PC-9 (cell line): ENCODE results near the gene ADGRV1. TPM values are rescaled to one million over a fixed set of nuclear protein-coding genes. Genes with fewer than 3 reads are reported as not detected.
A peak's percentile ranks its signal among the peaks of the same experiment; 100 is the strongest.

ENCODE experiments used
- BruUV-seq: library from RNA; stranded (reverse); fragments of 400-500 nt; replicated peaks from 2 replicates; lab custom pipeline; 2021; lab: Mats Ljungman, UMichigan
- CTCF ChIA-PET: fragments of 300-600 bp; sonication (Branson Sonifier 250); formaldehyde crosslinking; loops from one replicate; lab custom pipeline; 2022; ENCODE audit warnings: antibody characterized with exemption; lab: Charles Lee
- POLR2A ChIA-PET: fragments of 300-600 bp; sonication (Branson Sonifier 250); formaldehyde crosslinking; loops from one replicate; lab custom pipeline; 2022; ENCODE audit warnings: antibody characterized with exemption; ENCODE audit not compliant: unreplicated experiment; lab: Charles Lee
- DNase-seq, 2 experiments: peaks; one replicate each; pipeline versions ENCODE4 v3.0.0 to v3.0.0-alpha.2; 2015 to 2022; ENCODE audit warnings: mixed read lengths in 1 of 2
- H2AFZ ChIP-seq: fragments of 200-600 bp; sonication (generic); 2 replicates; pipeline ENCODE4 v1.8.1; 2017; ENCODE audit warnings: antibody characterized with exemption
- H3F3A ChIP-seq: fragments of 200-600 bp; sonication (generic); 2 replicates; pipeline ENCODE4 v1.8.1; 2017; ENCODE audit warnings: antibody characterized with exemption, mild to moderate bottlenecking, low read depth; ENCODE audit not compliant: insufficient read depth
- H3K27ac ChIP-seq: fragments of 200-600 bp; sonication (generic); 2 replicates; pipeline ENCODE4 v1.6.1; 2016; ENCODE audit warnings: mixed run types
- H3K27me3 ChIP-seq: fragments of 200-600 bp; sonication (generic); 2 replicates; pipeline ENCODE4 v1.6.1; 2016; ENCODE audit warnings: low read depth, mixed run types; ENCODE audit not compliant: insufficient read depth
- H3K36me3 ChIP-seq: fragments of 200-600 bp; sonication (generic); 2 replicates; pipeline ENCODE4 v1.6.1; 2016; ENCODE audit warnings: low read depth, mixed run types
- H3K4me1 ChIP-seq: fragments of 200-600 bp; sonication (generic); replicated peaks from 2 replicates; pipeline ENCODE4 v1.6.1; 2016; ENCODE audit warnings: mixed run types; ENCODE audit not compliant: insufficient read depth
- H3K4me2 ChIP-seq: fragments of 200-600 bp; sonication (generic); 2 replicates; pipeline ENCODE4 v1.6.1; 2017; ENCODE audit warnings: mixed run types
- H3K4me3 ChIP-seq: fragments of 200-600 bp; sonication (generic); 2 replicates; pipeline ENCODE4 v1.6.1; 2016; ENCODE audit warnings: mixed run types
- H3K79me2 ChIP-seq: fragments of 200-600 bp; sonication (generic); 2 replicates; pipeline ENCODE4 v1.6.1; 2017; ENCODE audit warnings: low read depth, mixed run types
- H3K9me2 ChIP-seq: fragments of 200-600 bp; sonication (generic); 2 replicates; pipeline ENCODE4 v1.8.1; 2017; ENCODE audit warnings: mild to moderate bottlenecking; ENCODE audit not compliant: insufficient read depth
- H3K9me3 ChIP-seq: fragments of 200-600 bp; sonication (generic); 2 replicates; pipeline ENCODE4 v1.8.1; 2016; ENCODE audit warnings: low read depth; ENCODE audit not compliant: insufficient read depth
- H4K20me1 ChIP-seq: fragments of 200-600 bp; sonication (generic); 2 replicates; pipeline ENCODE4 v1.8.1; 2017; ENCODE audit not compliant: insufficient read depth
- EZH2 ChIP-seq: fragments of 200-600 bp; sonication (generic); IDR thresholded peaks from 2 replicates; pipeline ENCODE4 v1.8.0; 2017; ENCODE audit warnings: antibody characterized with exemption, low read depth
- intact Hi-C: fragments of 100-400 bp; cut with micrococcal nuclease; formaldehyde crosslinking; loops from one replicate; pipeline ENCODE4 v1.10.0; 2022; ENCODE audit not compliant: unreplicated experiment
- total RNA-seq: library from RNA; stranded (reverse); gene quantifications from 2 replicates; pipeline ENCODE4 v1.2.3, GENCODE V29; 2021
- TF ChIP-seq, protein P1 (sequence below): fragments of 200-600 bp; sonication (generic); conservative IDR thresholded peaks from 2 replicates; pipeline ENCODE4 v1.6.1; 2017; ENCODE audit warnings: mixed run types, antibody characterized with exemption, mild to moderate bottlenecking, moderate library complexity

ADGRV1 gene
- total RNA-seq, 1 experiment from 2014 or later, result 1.0 TPM

GRCh38 chr5:90912476-90912875, 353.9 kb downstream of the ADGRV1 start:
- no peaks in the 10 kb centered on the region for H3K79me2 ChIP-seq

GRCh38 chr5:90915393-90915792, 356.8 kb downstream of the ADGRV1 start:
- Histone ChIP-seq H3K9me2 (no peaks in the 10 kb centered on the region), H3K4me3 (no peak overlapping the region), H4K20me1 (no peaks in the 10 kb centered on the region), H3K36me3 (no peaks in the 10 kb centered on the region), H3K27me3 (no peaks in the 10 kb centered on the region), H3F3A (no peaks in the 10 kb centered on the region), H3K9me3 (0 out of 2 replicates have a peak, but pooled peaks cover 3% of the 10 kb centered on the region), H3K27ac (no peak overlapping the region), H3K4me2 (no peak overlapping the region), H3K79me2 (no peaks in the 10 kb centered on the region), H2AFZ (no peak overlapping the region), H3K4me1 (no peaks in the 10 kb centered on the region; the same call in 1 of the 2 replicates)
- ChIA-PET CTCF (no interaction called here), POLR2A (no interaction called here)
- TF ChIP-seq, protein P1, sequence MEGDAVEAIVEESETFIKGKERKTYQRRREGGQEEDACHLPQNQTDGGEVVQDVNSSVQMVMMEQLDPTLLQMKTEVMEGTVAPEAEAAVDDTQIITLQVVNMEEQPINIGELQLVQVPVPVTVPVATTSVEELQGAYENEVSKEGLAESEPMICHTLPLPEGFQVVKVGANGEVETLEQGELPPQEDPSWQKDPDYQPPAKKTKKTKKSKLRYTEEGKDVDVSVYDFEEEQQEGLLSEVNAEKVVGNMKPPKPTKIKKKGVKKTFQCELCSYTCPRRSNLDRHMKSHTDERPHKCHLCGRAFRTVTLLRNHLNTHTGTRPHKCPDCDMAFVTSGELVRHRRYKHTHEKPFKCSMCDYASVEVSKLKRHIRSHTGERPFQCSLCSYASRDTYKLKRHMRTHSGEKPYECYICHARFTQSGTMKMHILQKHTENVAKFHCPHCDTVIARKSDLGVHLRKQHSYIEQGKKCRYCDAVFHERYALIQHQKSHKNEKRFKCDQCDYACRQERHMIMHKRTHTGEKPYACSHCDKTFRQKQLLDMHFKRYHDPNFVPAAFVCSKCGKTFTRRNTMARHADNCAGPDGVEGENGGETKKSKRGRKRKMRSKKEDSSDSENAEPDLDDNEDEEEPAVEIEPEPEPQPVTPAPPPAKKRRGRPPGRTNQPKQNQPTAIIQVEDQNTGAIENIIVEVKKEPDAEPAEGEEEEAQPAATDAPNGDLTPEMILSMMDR, result no peak
- TF ChIP-seq EZH2, result no peak
- intact Hi-C loops, result no loop called here
- DNase-seq, result no peak
- no TSS peak for BruUV-seq

More at GRCh38 chr5:90912476-90912875, 353.9 kb downstream of the ADGRV1 start:
- Histone ChIP-seq H3K9me3 (no peaks in the 10 kb centered on the region), H2AFZ (no peak overlapping the region), H3K9me2 (no peaks in the 10 kb centered on the region), H3K4me1 (no peaks in the 10 kb centered on the region; the same call in 1 of the 2 replicates), H3K36me3 (no peaks in the 10 kb centered on the region), H3K27ac (no peak overlapping the region), H3K4me2 (no peak overlapping the region), H4K20me1 (no peaks in the 10 kb centered on the region), H3K4me3 (no peak overlapping the region), H3F3A (no peaks in the 10 kb centered on the region), H3K27me3 (no peaks in the 10 kb centered on the region)
- TF ChIP-seq, protein P1, result no peak
- TF ChIP-seq EZH2, result no peak
- no TSS peak for BruUV-seq
- POLR2A ChIA-PET, result no interaction called here
- no peak for DNase-seq
- CTCF ChIA-PET, result no interaction called here
- intact Hi-C loops, result no loop called here

- Histone ChIP-seq H3K27me3 (no peaks in the 10 kb centered on the region), H2AFZ (no peak overlapping the region), H3K4me2 (no peak overlapping the region), H3F3A (no peaks in the 10 kb centered on the region), H3K4me3 (no peak overlapping the region), H4K20me1 (no peaks in the 10 kb centered on the region), H3K9me3 (0 out of 2 replicates have a peak, but pooled peaks cover 3% of the 10 kb centered on the region), H3K9me2 (no peaks in the 10 kb centered on the region), H3K79me2 (no peaks in the 10 kb centered on the region), H3K4me1 (no peaks in the 10 kb centered on the region; the same call in 1 of the 2 replicates), H3K36me3 (no peaks in the 10 kb centered on the region), H3K27ac (no peak overlapping the region)
- TF ChIP-seq, protein P1, result no peak
- no peak for TF ChIP-seq EZH2
- POLR2A ChIA-PET, result interaction anchor here (0.7 kb wide), 1 partner anchor 466 kb away, joined by 3 read pairs; the partner anchor contains the start of gene ARRDC3
- DNase-seq, result peak in 1 of 2 experiments; percentile 35
- CTCF ChIA-PET, result no interaction called here
- BruUV-seq, result no TSS peak
- intact Hi-C loops, result no loop called here
Measured at GRCh38 chr5:90916947-90917800, 358.6 kb downstream of the ADGRV1 start.
